ENCODE measurements around the gene CCS. TPM values are rescaled to one million over a fixed set of nuclear protein-coding genes. Genes with fewer than 3 reads are reported as not detected.

CCS gene
- total RNA-seq, 1 experiment from 2014 or later: 34.2 TPM

- CTCF ChIA-PET: interaction anchor here (0.7 kb wide), 1 partner anchor 120 kb away, joined by 3 read pairs; no protein-coding TSS in a partner anchor
- TF ChIP-seq, protein P1, sequence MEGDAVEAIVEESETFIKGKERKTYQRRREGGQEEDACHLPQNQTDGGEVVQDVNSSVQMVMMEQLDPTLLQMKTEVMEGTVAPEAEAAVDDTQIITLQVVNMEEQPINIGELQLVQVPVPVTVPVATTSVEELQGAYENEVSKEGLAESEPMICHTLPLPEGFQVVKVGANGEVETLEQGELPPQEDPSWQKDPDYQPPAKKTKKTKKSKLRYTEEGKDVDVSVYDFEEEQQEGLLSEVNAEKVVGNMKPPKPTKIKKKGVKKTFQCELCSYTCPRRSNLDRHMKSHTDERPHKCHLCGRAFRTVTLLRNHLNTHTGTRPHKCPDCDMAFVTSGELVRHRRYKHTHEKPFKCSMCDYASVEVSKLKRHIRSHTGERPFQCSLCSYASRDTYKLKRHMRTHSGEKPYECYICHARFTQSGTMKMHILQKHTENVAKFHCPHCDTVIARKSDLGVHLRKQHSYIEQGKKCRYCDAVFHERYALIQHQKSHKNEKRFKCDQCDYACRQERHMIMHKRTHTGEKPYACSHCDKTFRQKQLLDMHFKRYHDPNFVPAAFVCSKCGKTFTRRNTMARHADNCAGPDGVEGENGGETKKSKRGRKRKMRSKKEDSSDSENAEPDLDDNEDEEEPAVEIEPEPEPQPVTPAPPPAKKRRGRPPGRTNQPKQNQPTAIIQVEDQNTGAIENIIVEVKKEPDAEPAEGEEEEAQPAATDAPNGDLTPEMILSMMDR (IDR thresholded peaks at IDR 0.05; ENCODE audit: unreplicated experiment): no peak
- no peak overlapping the region for H3K4me3 Mint-ChIP-seq (ENCODE audit: low read depth, unreplicated experiment)
- no TSS peak for BruUV-seq (replicated peaks)
- intact Hi-C loops (cut with micrococcal nuclease; ENCODE audit: unreplicated experiment): no loop called here
- no peaks in the 10 kb centered on the region for H3K9me3 Mint-ChIP-seq (ENCODE audit: low read depth, unreplicated experiment)
- H3K27ac Mint-ChIP-seq (ENCODE audit: unreplicated experiment): no peak overlapping the region
- peaks cover 31% of the 10 kb centered on the region for H3K27me3 Mint-ChIP-seq (ENCODE audit: unreplicated experiment)
- H3K36me3 Mint-ChIP-seq (ENCODE audit: insufficient read depth, unreplicated experiment): peaks cover 12% of the 10 kb centered on the region
- no peak for DNase-seq
- peaks cover 6% of the 10 kb centered on the region for H3K4me1 Mint-ChIP-seq (ENCODE audit: low read depth, unreplicated experiment)
Measured at GRCh38 chr11:66548774-66549630, 44.0 kb upstream of the CCS start.

- H3K9me3 Mint-ChIP-seq (ENCODE audit: low read depth, unreplicated experiment): no peaks in the 10 kb centered on the region
- H3K27me3 Mint-ChIP-seq (ENCODE audit: unreplicated experiment): peaks cover 37% of the 10 kb centered on the region
- H3K4me3 Mint-ChIP-seq (ENCODE audit: low read depth, unreplicated experiment): no peak overlapping the region
- H3K36me3 Mint-ChIP-seq (ENCODE audit: insufficient read depth, unreplicated experiment): peaks cover 12% of the 10 kb centered on the region
- TF ChIP-seq, protein P1 (IDR thresholded peaks at IDR 0.05; ENCODE audit: unreplicated experiment): no peak
- no peaks in the 10 kb centered on the region for H3K4me1 Mint-ChIP-seq (ENCODE audit: low read depth, unreplicated experiment)
- no TSS peak for BruUV-seq (replicated peaks)
- CTCF ChIA-PET: no interaction called here
- intact Hi-C loops (cut with micrococcal nuclease; ENCODE audit: unreplicated experiment): no loop called here
- H3K27ac Mint-ChIP-seq (ENCODE audit: unreplicated experiment): no peak overlapping the region
- no peak for DNase-seq
Measured at GRCh38 chr11:66549696-66550095, 43.3 kb upstream of the CCS start.

- H3K4me1 Mint-ChIP-seq (ENCODE audit: low read depth, unreplicated experiment): no peaks in the 10 kb centered on the region
- intact Hi-C loops (cut with micrococcal nuclease; ENCODE audit: unreplicated experiment): no loop called here
- no peak for DNase-seq
- BruUV-seq (replicated peaks): no TSS peak
- no peak overlapping the region for H3K27ac Mint-ChIP-seq (ENCODE audit: unreplicated experiment)
- no peak overlapping the region for H3K4me3 Mint-ChIP-seq (ENCODE audit: low read depth, unreplicated experiment)
- TF ChIP-seq, protein P1 (IDR thresholded peaks at IDR 0.05; ENCODE audit: unreplicated experiment): no peak
- peaks cover 49% of the 10 kb centered on the region for H3K27me3 Mint-ChIP-seq (ENCODE audit: unreplicated experiment)
- no peaks in the 10 kb centered on the region for H3K9me3 Mint-ChIP-seq (ENCODE audit: low read depth, unreplicated experiment)
- CTCF ChIA-PET: no interaction called here
- H3K36me3 Mint-ChIP-seq (ENCODE audit: insufficient read depth, unreplicated experiment): peaks cover 5% of the 10 kb centered on the region
Measured at GRCh38 chr11:66550887-66551286, 42.1 kb upstream of the CCS start.

DNA sequence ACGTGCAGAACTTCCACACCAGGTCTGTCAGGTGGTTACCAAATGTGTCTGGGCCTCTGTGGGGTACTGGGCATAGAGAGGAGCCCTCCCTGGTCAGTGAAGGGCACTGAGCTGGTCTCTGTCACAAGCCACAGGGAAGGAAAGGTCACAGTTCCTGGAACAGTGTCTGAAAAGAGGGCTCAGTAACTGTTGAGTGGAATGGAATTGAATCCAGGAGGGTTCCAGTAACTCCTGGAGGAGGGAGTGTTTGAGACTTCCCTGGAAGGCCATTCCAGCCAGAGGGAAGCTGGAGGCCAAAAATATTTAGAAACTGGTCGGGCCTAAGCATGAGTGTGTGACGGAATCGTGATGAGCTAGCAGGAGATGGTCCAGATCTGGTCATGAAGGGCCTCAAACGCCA, 38.4 kb upstream of the CCS start:
- no TSS peak for BruUV-seq (replicated peaks)
- TF ChIP-seq, protein P1 (IDR thresholded peaks at IDR 0.05; ENCODE audit: unreplicated experiment): no peak
- H3K9me3 Mint-ChIP-seq (ENCODE audit: low read depth, unreplicated experiment): no peaks in the 10 kb centered on the region
- intact Hi-C loops (cut with micrococcal nuclease; ENCODE audit: unreplicated experiment): no loop called here
- no peak for DNase-seq
- H3K27me3 Mint-ChIP-seq (ENCODE audit: unreplicated experiment): peaks cover 64% of the 10 kb centered on the region
- CTCF ChIA-PET: no interaction called here
- H3K27ac Mint-ChIP-seq (ENCODE audit: unreplicated experiment): no peak overlapping the region
- no peaks in the 10 kb centered on the region for H3K36me3 Mint-ChIP-seq (ENCODE audit: insufficient read depth, unreplicated experiment)
- no peak overlapping the region for H3K4me3 Mint-ChIP-seq (ENCODE audit: low read depth, unreplicated experiment)
- H3K4me1 Mint-ChIP-seq (ENCODE audit: low read depth, unreplicated experiment): no peaks in the 10 kb centered on the region
